ENCODE measurements around the gene UBE2F.

GRCh38 chr2:237956402-237956736 is 10.4 kb upstream of the UBE2F start:
- TF ChIP-seq, protein P1, sequence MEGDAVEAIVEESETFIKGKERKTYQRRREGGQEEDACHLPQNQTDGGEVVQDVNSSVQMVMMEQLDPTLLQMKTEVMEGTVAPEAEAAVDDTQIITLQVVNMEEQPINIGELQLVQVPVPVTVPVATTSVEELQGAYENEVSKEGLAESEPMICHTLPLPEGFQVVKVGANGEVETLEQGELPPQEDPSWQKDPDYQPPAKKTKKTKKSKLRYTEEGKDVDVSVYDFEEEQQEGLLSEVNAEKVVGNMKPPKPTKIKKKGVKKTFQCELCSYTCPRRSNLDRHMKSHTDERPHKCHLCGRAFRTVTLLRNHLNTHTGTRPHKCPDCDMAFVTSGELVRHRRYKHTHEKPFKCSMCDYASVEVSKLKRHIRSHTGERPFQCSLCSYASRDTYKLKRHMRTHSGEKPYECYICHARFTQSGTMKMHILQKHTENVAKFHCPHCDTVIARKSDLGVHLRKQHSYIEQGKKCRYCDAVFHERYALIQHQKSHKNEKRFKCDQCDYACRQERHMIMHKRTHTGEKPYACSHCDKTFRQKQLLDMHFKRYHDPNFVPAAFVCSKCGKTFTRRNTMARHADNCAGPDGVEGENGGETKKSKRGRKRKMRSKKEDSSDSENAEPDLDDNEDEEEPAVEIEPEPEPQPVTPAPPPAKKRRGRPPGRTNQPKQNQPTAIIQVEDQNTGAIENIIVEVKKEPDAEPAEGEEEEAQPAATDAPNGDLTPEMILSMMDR (IDR thresholded peaks at IDR 0.05): no peak
- no peak for TF ChIP-seq POLR2A (IDR thresholded peaks at IDR 0.05)
